Esophagus (tissue), 2 donors: ENCODE data around the gene MSMB. TPM values are rescaled to one million over a fixed set of nuclear protein-coding genes. Genes with fewer than 3 reads are reported as not detected.
"Not testable (repeated sequence)": the region's sequence is repeated elsewhere in the genome, so short reads cannot be mapped to it uniquely, and the experiment has no call there.

Source experiments
- H3K27ac ChIP-seq, 2 donors: one replicate each; pipeline ENCODE4 v1.5.1; 2013; ENCODE audit warnings: low read depth in 2 of 2, mild to moderate bottlenecking in 2 of 2, inconsistent platforms in 1 of 2, low read length in 1 of 2, moderate library complexity in 1 of 2
- H3K27me3 ChIP-seq, 2 donors: one replicate each; pipeline ENCODE4 v1.6.1; 2013; ENCODE audit warnings: low read length in 2 of 2, control low read depth in 1 of 2, mild to moderate bottlenecking in 1 of 2; ENCODE audit not compliant: insufficient read depth in 2 of 2, control insufficient read depth in 1 of 2
- H3K36me3 ChIP-seq, 2 donors: one replicate each; pipeline ENCODE4 v1.6.1; 2013; ENCODE audit warnings: low read length in 1 of 2; ENCODE audit not compliant: control insufficient read depth in 2 of 2, insufficient read depth in 2 of 2
- H3K4me1 ChIP-seq, 2 donors: one replicate each; pipeline ENCODE4 v1.6.1; 2013; ENCODE audit warnings: low read length in 1 of 2; ENCODE audit not compliant: control insufficient read depth in 2 of 2, insufficient read depth in 2 of 2
- H3K4me3 ChIP-seq, 2 donors: one replicate each; pipeline ENCODE4 v1.5.1; 2013; ENCODE audit warnings: low read length in 2 of 2, mild to moderate bottlenecking in 2 of 2, low read depth in 1 of 2, moderate library complexity in 1 of 2
- H3K9me3 ChIP-seq, 2 donors: one replicate each; pipeline ENCODE4 v1.6.1; 2013; ENCODE audit warnings: mild to moderate bottlenecking in 2 of 2, low read depth in 1 of 2, low read length in 1 of 2, moderate library complexity in 1 of 2; ENCODE audit not compliant: control insufficient read depth in 2 of 2, insufficient read depth in 1 of 2
- WGBS, 2 donors: extraction: QIAGEN DNeasy Blood & Tissue Kit; methylation state at CpG; one replicate each; pipeline ENCODE4 v1.1.7; 2013; 5-methylcytosine and 5-hydroxymethylcytosine counted together
- polyA plus RNA-seq, 2 donors: library from polyadenylated mRNA; stranded (reverse); fragments of 200-250 nt; gene quantifications; one replicate each; pipeline ENCODE4 v1.2.3, GENCODE V29; 2013
- donor health status: healthy with polysubstance abuse.
- donor health status: Bipolar disorder and iron deficiency.

The MSMB gene
- polyA plus RNA-seq, 2 donors, result 0.26 to 0.59 TPM

DNA sequence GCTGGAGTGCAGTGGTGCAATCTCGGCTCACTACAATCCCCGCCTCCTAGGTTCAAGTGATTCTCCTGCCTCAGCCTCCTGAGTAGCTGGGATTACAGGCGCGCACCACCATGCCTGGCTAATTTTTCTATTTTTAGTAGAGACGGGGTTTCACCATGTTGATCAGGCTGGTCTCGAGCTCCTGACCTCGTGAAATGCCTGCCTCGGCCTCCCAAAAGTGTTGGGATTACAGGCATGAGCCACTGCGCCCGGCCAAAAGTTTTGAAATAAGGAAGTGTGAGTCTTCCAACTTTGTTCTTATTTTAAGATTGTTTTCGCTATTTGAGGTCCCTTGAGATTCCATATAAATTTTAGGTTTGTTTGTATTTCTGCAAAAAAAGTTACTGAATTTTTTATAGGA, 41.3 kb upstream of the MSMB start:
- H3K27me3 ChIP-seq, H3K9me3 ChIP-seq, H3K4me3 ChIP-seq, H3K4me1 ChIP-seq, H3K36me3 ChIP-seq, H3K27ac ChIP-seq: not testable (repeated sequence)
- 92 to 94% methylated on average over 11 of the region's 11 CpGs for WGBS, 2 donors

DNA sequence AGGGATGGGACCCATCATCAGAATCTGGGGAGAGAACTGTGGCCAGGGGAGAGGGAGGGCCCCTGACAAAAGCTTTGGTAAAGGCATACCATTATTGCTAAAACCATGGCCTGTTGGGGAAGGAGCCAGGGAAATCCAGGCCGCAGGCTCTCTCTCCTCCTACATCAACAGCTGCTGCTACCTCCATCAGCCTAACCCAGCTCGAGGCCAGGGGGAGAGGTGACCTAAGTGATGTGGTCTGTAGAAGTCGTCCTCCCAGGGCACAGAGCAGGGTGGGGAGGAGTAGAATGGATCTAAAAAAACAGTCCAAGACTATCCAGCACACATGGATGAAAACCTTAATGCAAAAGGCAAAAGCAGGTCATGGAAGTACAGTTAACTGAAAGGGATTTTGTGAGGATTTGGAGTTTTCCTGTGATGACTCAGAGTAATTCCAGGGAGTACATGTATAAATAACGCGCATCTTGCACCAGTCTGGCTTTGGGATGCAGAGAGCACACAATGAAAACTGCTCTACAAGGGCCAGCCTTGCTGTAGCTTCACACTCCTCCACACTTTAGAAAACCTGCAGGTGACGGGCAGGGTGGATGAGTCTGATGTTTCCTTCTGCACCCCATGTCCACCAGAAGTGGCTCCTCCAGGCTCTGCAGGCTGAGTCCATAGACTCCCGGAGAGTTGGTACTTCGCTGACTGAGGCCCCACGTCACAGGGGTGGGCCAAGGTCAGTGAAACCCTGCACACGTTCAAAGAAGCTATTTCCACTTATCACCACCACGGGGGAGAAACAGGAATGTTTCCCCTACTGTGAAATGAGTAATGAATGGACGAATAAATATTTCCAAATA, 38.5 kb upstream of the MSMB start:
- Histone ChIP-seq H3K36me3 (no peaks in the 10 kb centered on the region), H3K9me3 (no peaks in the 10 kb centered on the region), H3K4me1 (no peaks in the 10 kb centered on the region), H3K27me3 (no peaks in the 10 kb centered on the region), H3K4me3 (no peak overlapping the region), H3K27ac (no peak overlapping the region)
- WGBS, 2 donors, result 65 to 67% methylated on average over 12 of the region's 12 CpGs

DNA sequence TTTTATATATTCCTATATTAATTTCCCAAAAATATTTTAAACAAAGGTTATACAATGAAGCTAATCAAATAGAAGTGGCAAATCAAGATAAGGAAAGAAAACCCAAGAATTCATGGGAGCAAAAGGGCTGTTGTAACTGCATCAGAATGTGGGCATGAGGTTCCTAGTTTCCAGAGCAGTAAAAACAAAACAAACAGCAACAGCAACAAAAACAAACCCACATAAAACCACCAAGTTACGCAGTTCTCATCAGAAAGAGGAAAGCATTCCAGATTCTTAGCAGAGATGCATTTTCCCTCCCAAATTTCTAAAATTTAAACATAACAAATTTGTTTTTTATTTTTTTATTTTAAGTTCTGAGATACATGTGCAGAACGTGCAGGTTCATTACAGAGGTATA, 34.8 kb upstream of the MSMB start:
- no peak overlapping the region for H3K27ac ChIP-seq
- no peak overlapping the region for H3K4me3 ChIP-seq
- no peaks in the 10 kb centered on the region for H3K27me3 ChIP-seq
- H3K4me1 ChIP-seq, result no peaks in the 10 kb centered on the region
- no peaks in the 10 kb centered on the region for H3K36me3 ChIP-seq
- H3K9me3 ChIP-seq, result no peaks in the 10 kb centered on the region
- WGBS, 2 donors, result 72 to 74% methylated on average over 2 of the region's 2 CpGs

- H3K9me3 ChIP-seq, result no peaks in the 10 kb centered on the region
- no peaks in the 10 kb centered on the region for H3K4me1 ChIP-seq
- 58 to 66% methylated on average over 4 of the region's 4 CpGs for WGBS, 2 donors
- H3K27me3 ChIP-seq, result no peaks in the 10 kb centered on the region
- H3K27ac ChIP-seq, result no peak overlapping the region
- H3K4me3 ChIP-seq, result no peak overlapping the region
- no peaks in the 10 kb centered on the region for H3K36me3 ChIP-seq
These were observed 33.9 kb upstream of the MSMB start for GRCh38 chr10:46079831-46080585.

DNA sequence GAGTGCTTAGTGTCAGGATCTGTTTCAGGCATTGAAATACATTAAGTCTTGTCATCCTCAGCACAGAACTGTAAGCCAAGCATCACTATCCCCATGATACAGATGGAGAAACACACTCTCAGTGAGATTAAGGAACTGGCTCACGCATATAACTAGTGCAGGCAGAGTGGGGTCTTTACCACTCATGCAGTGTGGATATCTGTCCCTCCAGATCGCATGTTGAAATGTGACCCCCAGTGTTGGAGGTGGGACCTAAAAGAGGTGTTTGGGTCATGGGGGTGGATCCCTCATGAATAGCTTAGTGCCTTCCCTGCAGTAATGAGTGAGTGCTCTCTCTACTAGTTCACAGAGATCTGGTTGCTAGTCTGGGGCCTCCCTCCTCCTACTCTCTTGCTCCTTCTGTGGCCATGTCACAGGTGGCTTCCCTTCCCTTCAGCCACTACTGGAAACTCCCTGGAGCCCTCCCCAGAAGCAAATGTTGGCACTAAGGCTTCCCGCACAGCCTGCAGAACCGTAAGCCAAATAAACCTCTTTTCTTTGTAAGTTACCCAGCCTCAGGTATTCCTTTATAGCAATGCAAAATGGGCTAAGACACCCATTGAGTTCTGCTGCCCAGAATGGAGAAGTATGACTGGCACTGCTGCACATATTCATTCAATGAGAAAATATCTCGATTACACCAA, 31.8 kb upstream of the MSMB start:
- Histone ChIP-seq H3K9me3 (no peaks in the 10 kb centered on the region), H3K36me3 (no peaks in the 10 kb centered on the region), H3K27me3 (no peaks in the 10 kb centered on the region), H3K4me1 (no peaks in the 10 kb centered on the region), H3K4me3 (no peak overlapping the region), H3K27ac (no peak overlapping the region)
- WGBS, 2 donors, result 73 to 74% methylated on average over 5 of the region's 5 CpGs

DNA sequence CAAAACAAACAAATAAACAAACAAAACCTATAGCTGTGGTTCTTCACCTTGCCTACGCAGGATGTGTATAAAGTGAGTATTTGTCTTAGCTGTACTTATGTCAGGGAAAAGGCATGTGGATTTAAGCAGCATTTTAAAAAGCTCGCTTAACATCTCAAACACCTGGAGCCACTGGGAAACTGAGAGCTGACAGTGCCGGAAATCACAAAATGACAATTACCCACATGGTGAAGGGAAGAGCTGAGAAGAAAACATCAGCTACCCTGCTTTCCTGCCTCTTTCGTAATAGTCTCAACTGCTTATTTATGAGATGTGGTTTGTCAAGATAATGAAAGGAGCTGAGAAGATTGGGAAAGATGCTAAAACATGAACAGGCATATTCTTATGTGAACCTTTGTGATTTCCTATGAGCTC, 31.1 kb upstream of the MSMB start:
- Histone ChIP-seq H3K4me3 (no peak overlapping the region), H3K27ac (no peak overlapping the region), H3K27me3 (no peaks in the 10 kb centered on the region), H3K36me3 (no peaks in the 10 kb centered on the region), H3K4me1 (no peaks in the 10 kb centered on the region), H3K9me3 (no peaks in the 10 kb centered on the region)
- WGBS, 2 donors, result 56 to 75% methylated on average over 4 of the region's 4 CpGs

DNA sequence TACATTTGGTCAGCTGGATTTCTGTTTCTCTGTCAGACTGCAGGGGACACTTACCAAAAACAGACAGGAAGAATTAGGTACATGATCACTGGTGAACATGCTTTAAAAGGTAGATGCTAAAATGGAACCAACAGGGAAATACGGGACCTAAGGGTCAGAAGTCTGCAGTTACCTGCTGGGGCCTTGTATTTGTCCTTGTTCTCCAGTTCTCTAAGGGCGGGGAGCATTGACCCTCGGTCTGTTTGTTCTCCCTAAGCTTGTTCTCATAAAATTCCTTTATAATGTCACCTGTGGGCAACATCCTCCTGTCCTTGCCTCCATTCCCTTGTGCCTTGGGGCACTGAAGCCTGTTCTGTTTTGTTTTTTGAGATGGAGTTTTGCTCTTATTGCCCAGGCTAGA, 29.8 kb upstream of the MSMB start:
- Histone ChIP-seq H3K9me3 (no peaks in the 10 kb centered on the region), H3K27me3 (no peaks in the 10 kb centered on the region), H3K4me1 (no peaks in the 10 kb centered on the region), H3K36me3 (no peaks in the 10 kb centered on the region), H3K27ac (no peak overlapping the region), H3K4me3 (no peak overlapping the region)
- WGBS, 2 donors, result 95 to 96% methylated on average over 3 of the region's 3 CpGs

DNA sequence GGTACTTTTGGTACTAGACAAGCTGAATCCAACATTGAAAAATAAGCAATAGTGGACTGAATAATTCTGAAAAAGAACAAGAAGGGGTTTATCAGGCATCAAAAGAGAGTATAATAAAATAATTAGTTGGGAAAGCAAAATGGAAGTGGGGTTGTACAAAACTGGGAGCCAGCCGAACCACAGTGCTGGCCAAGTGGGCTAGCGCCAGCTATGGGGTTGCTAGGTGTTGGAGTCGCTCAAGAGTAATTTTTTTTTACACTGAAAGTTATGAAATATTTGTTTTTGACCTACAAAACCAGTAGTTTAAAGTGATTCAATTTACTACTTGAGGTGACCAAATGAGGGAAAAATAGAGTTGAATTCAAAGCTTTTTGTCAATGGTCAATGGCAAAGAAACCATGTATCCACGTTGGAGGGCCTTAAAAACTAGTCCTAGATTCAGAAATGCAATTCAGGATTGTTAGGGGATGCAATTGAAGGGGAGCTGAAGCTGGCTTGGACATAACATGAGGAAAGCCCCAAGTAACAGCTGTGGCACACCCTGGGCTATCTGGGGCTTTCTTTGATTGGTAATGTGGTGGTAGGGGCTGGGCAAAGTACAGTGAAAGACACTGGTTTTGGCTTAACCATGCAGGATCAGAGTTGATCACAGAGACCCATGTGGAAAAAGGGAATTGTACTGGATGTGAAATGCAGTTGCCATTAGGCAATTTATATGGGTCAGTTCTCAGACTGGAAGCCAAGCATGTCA, 28.3 kb upstream of the MSMB start:
- Histone ChIP-seq H3K36me3 (no peaks in the 10 kb centered on the region), H3K9me3 (no peaks in the 10 kb centered on the region), H3K27ac (no peak overlapping the region), H3K27me3 (no peaks in the 10 kb centered on the region), H3K4me3 (no peak overlapping the region), H3K4me1 (no peaks in the 10 kb centered on the region)
- 70 to 83% methylated on average over 4 of the region's 4 CpGs for WGBS, 2 donors

GRCh38 chr10:46073564-46073963, 27.5 kb upstream of the MSMB start:
- Histone ChIP-seq H3K4me1 (no peaks in the 10 kb centered on the region), H3K9me3 (no peaks in the 10 kb centered on the region), H3K27me3 (no peaks in the 10 kb centered on the region), H3K27ac (no peak overlapping the region), H3K36me3 (no peaks in the 10 kb centered on the region), H3K4me3 (no peak overlapping the region)
- WGBS, 2 donors, result 92 to 100% methylated on average over 1 of the region's 1 CpG
